CD4-positive, alpha-beta T cell treated with Interleukin-15 for 4 hours (primary cell): ENCODE data around the gene UST.
"Not testable (repeated sequence)": the region's sequence is repeated elsewhere in the genome, so short reads cannot be mapped to it uniquely, and the experiment has no call there.

Experiments used
- DNase-seq: peaks from one replicate; pipeline ENCODE4 v3.0.0-alpha.2; 2020; ENCODE audit warnings: low spot score

UST gene

DNA sequence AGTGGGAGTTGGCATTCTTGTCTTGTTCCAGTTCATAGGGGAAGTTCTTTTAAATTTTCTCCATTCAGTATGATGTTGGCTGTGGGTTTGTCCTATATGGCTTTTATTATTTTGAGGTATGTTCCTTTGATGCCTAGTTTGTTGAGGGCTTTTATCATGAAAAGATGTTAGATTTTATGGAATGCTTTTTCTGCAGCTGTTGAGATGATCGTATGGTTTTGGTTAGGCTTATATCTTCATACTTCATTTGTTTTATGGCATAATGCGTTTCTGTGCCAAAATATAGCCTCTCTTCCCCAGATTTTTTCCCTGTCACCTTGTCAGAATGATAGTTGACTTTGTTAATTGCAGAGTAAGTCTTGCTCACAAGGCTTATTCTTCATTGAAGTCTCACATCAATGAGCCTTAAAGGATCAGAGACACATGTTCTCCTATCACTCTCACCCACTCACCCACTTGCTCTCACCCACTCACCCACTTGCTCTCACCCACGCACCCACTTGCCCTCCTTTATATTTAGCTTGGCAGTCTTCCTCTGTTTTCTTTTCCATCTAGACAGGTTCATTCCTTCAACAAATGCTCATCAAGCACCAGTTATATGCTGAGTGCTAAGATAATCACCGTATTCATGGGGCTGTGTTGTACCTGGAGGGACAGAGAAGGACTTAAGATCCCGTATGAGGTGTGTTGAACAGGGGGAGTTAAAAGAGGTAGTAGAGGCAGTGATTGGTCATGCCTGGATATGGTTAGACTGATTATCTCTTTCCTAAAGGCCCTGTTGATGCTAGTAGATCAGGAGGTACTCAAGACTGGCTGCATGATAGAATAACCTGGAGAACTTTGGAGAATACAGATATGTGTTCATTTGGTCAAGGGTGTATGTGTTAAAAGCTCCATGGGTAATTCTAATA lies 19.3 kb downstream of the UST start:
- no peak for DNase-seq

DNA sequence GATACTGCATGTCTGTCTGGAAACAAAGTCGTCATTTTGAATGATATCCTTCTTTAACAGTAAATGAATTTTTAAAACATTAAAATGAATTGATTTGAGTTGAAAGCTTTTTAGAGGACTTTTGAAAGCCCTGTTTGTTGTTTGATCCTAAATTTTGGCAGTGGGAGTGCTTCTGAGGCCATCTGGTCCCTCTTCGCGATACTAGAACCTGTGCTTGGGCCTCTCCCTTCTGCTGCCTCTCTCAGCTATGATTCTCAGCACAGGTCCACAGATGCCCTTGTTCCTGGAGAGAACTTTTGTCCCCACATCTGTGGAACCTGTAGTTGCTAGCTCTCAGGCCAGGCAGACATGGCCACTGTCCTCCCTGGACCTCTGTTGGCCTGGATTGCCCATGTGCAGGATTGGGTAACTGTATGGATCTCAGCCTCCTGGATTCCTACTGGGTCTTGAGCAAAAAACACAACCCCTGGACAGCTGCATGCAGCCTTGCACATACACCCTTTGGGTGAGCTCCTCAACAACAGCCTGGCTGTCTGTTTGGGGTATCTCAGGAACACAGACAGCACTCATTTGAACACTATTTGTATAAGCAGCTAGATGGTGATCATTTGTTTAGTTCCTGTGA lies 21.9 kb downstream of the UST start:
- DNase-seq = no peak

- no peak for DNase-seq
Observed at GRCh38 chr6:148769304-148769968, 22.6 kb downstream of the UST start.

DNA sequence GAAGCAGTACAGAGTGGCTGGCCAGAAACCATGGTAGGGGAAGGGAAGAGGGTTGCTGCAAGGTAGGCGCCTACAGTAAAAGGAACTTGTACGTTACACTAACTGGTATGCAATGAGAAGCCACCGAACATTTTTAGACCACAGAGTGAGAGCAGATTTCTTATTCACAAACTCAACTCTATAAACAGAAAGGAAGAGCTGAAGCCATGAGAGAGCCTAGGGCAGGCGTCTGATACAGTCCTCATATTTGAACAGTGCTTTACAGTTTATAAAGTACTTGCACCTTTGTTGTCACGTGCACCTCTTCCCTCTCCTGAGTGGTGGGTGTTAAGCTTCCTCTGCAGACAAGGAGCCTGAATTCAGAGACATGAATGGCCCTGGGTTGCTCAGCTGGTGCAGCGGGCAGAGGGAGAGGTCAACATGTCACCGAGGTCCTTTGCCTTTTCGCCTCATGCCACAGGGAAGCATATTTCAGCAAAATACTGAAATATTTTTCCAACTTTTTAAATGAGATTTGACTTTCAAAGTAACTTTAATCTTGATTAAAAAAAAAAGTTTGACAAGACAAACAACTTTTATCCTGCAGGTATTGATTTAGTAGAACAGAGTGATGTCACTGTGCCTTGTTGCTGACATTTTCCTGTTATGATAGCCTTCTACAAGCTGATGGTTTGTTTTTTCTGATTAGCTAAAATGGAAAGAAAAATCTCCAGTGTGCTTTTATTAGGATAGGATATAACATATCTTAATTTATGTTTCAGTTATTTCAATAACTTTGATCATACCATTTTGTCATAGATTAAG lies 23.8 kb downstream of the UST start:
- DNase-seq = no peak

GRCh38 chr6:148771212-148771601 lies 24.4 kb downstream of the UST start:
- DNase-seq = no peak

DNA sequence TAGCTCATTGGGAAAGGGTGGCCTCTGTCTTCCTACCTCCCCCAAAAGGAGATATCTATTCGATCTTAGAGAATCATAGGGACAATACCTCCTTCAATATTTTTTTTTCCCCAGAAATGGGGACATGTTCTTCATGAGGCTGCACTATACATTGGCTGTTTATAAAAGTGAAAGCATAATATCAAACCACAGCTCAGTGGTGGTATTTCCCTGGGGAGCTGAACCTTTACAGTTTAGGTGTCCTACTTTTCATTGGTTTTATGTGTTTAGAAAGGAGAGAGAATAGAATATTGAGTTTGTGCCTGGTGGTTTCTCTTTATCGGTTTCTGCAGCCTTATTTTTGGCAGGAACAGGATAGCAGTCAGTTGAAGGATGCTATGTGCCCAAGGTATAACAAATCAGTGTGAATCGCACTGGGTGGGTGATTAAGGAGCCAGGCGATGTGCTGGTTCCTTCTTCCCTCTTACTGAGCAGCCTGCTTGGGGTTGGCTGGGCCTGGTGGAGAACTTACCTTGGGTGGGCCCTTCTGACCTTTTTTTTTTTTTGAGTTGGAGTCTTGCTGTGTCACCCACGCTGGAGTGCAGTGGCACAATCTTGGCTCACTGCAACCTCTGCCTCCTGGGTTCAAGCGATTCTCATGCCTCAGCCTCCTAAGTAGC lies 25.2 kb downstream of the UST start:
- no peak for DNase-seq

- no peak for DNase-seq
Observed at GRCh38 chr6:148775161-148775560, 28.3 kb downstream of the UST start.

DNA sequence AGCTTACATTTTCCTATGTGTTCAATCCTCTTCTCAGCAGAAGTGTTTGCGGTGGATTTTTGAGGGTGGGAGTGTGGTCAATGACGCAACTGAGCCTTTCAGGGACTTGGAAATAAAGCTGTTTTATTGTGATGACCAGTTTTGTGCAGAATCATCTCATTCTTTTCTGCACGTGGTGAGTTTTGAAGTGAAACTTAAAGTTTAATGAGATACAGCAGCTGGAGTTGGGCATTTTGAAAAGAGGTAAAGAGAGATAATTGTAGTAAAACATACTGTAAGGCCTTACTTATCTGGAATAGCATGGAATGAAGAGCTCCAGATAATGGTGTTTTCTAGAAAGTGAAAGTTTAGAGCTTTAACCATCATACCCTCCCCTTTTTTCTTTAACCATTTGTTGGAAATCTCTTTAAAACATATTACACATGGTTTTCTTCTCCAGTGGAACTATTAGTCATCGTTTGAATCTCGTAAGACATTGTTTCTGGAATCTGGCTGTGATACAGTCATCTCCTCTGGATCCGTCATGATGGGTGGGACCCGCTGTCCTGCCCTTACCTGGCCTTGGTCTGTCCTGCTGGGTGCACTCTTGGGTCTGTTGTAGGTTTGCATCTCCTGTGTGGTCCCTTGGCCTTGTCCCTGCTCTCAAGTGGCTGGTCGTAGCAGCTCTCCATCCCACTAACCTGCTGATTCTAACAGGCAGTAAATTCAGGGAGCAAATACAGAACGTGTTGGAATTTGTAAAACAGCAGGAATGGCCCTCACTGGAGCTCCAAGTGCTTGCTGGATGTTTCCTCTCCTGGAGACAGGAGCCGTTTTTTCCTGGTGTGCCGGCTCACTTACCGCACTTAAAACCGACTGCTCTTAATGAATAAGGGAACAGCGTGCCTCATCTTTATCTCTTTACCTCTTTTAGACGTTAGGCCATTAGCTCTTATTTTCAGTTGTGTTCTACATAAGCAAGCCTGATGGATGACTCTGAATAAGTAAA lies 29.8 kb downstream of the UST start:
- no peak for DNase-seq

DNA sequence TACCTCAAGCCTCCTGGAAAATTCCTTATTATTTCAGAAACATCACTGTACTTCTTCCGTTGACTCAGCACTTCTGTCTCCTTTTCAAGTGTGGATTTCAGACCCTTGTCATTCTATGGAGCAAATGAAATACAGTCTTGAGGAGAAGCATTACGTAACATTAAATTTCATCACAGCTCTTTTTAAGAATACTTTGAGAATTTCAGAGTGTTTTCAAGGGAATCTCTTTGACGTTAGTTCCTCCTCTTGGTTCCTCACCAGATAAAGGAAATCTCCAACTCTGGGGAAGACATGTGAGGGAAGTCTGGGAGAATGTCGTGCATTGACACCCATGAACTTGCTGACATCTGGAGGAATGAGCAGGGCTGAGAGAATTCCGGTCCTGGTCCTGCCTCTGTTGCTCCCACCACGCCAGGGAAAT lies 32.3 kb downstream of the UST start:
- no peak for DNase-seq

DNA sequence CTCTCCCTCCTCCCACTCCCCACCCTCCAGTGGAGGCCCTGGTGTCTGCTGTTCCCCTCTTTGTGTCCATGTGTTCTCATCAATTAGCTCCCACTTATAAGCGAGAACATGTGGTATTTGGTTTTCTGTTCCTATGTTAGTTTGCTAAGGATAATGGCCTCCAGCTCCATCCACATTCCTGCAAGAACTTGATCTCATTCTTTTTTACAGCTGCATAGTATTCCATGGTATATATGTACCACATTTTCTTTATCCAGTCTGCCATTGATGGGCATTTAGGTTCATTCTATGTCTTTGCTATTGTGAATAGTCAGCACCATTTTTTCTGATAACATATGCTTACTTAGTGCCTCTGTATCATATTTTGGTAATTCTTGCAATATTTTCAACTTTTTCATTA lies 33.6 kb downstream of the UST start:
- not testable (repeated sequence) for DNase-seq

DNA sequence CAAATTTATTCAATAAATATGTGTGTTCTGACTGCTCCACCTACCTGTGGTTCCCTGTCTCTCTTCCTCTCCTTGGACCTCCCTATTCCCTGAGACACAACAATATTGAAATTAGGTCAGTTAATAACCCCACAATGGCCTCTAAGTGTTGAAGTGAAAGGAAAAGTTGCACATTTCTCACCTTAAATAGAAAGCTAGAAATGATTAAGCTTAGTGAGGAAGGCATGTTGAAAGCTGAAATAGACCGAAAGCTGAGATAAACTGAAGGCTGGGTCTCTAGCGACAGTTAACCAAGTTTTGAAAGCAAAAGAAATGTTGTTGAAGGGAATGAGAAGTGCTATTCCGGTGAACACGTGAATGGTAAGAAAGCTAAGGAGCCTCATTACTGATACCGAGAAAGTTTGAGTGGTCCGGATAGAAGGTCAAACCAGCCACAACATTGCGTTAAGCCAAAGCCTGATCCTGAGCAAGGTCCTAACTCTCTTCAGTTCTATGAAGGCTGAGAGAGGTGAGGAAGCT lies 34.1 kb downstream of the UST start:
- DNase-seq = no peak

DNA sequence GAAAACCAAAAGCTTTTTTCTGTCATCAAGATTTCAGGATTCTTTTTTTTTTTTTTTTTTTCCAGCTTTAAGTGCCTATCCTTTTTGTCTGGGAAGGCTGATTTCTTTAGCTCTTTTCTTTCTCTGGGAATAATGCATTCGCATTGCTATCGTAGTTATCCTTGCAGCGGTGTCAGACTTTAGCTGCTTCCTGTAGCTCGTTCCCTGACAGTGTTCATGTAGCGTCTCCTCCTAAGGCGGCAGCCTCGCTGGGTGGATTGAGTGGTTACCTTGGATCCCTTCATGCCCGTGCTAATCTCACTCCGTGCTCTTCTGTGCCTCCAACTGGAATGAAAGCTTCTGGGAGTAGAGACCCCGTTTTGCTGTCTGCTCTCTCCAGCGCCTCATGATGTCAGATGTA lies 43.1 kb downstream of the UST start:
- no peak for DNase-seq

DNA sequence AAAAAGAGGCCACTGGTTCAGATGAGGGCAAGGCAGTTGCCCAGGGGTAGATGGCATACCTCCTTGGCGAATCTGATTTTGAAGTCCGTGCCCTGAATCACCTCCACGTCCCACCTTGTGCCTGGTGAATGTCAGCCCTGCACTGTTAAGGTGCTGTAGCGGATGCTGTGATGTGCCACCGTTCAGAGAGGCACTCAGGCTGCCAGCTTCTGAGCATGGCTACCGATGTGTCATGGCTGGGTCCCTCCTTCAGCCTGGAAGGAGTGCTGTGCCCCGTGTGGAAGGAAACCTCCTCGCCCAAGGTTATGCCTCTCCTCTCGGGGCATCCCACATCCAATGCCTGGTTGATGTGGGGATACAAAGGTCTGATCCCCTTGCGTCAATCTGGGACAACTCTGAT lies 43.6 kb downstream of the UST start:
- no peak for DNase-seq

DNA sequence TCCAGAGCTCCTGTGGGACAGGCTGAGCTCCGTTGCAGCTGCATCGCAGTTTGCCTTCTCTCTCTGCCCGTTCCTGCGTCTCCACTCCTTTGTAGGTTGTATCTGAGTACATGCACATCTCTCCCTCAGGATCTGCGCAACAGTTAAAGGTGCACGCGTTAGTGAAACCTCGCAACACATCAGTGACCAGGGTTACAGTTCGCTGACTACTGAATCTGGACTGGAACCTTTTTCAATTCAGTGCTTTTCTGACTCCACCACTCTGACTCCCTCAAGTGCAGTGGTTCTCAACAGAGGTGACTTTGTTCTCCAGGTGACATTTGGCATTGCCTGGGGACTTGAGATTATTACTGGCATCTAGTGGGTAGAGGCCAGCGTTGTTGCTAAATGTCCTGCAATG lies 44.0 kb downstream of the UST start:
- DNase-seq = no peak

- DNase-seq = no peak
Observed at GRCh38 chr6:148791372-148791771, 44.5 kb downstream of the UST start.

DNA sequence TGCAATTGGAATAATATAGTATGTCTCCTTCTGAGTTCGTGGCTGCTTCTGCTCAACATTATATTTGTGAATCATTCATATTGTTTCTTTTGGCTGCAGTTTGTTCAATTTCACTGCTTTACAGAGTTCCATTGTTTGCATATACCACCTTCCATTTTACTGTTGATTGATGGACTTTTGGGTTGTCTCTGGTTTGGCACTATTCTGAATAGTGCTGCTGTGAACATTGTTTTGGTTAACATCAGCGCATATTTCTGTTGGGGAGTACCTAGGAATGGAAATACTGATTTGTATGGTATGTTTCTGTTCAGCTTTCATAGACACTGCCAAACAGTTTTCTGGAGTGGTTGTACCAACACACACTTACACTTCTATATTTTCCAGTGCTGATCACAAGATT lies 46.9 kb downstream of the UST start:
- DNase-seq = no peak

DNA sequence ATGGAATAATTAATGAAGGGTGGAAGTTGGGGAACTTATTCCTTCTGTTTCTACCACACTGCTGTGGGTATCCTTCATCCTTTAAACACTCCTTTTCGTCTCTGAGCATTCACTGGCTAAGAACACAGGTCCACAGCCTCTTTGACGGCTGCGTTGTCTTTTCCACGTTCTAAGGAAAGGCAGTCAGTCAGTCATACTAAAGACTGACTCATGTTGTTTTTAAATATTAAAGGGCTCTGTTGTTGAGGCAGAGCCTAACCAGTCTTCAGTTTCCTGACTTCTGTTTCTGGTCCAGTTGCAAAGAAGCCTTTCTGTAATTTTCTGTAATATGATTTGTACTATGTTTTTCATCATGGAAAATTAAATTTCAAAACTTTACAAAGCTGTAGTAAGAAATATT lies 48.0 kb downstream of the UST start:
- DNase-seq = no peak

DNA sequence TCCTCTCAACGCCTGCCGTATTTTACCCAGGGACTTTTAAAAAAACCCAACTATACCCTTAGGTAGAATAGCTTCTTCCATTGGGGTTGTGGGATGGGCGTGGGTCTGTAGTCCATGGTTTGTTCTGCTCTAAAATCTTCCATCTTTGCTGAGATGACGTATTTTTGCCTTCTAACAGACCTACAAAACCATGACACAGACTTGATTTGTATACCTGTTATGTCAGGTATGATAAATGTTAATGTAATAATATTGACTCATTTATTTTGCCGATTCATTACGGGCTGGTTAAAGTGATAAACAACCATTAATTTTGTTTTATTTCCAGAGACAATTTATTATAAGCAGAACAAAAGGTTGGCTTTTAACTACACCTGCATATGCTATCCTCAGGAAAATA lies 48.7 kb downstream of the UST start:
- DNase-seq = no peak

GRCh38 chr6:148799647-148800046 lies 52.8 kb downstream of the UST start:
- no peak for DNase-seq

DNA sequence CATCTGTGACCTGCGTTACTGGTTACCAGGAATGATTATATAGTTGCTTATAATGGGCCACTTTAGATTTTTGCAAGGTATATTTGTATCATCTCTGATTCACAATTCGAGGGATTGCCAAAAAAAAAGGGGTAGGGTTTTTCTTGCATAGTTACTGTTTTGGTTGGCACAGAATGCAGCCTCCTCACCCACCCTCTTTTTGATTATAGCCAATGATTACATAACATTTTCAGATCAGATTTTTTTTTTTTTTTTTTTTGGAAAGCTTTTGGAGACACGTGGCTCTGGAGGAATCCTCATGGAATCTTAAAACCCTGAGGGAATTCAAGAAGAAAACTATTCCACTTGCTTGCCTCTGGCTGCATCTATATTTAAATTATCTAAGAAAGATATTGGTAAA lies 53.7 kb downstream of the UST start:
- DNase-seq = no peak
